Measurements from ENCODE around the gene TMEM263. TPM values are rescaled to one million over a fixed set of nuclear protein-coding genes. Genes with fewer than 3 reads are reported as not detected.
"Not testable (repeated sequence)": the region's sequence is repeated elsewhere in the genome, so short reads cannot be mapped to it uniquely, and the experiment has no call there.

Gene TMEM263
- total and polyA plus RNA-seq, 9 donors, result 17.2 to 55.7 (median 42.1) TPM

DNA sequence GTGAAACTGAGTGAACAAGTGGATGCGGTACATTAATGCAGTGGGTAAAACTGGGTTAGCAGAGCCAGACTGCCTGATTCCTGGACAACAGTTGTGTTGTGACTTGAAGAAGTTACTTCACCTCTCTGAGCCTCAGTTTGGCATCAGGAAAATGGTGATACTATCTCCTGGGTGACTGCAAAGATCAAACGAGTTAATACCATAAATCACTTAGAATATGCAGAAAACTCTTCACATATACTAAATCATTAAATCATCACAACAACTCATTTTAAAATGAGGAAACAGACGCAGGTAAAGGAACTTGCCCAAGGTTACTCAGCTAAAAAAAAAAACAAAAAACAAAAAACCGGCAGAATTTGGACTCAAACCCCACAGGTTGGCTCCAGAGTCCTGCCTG is 30.4 kb downstream of the TMEM263 start:
- DNase-seq, result no peak
- 21 to 25% (median 21%) methylated on average over 4 of the region's 4 CpGs for WGBS, 3 donors
- Histone ChIP-seq H3K27ac (peak overlapping the region in 1 of 2 donors; percentile 90), H3K9me3 (no peaks in the 10 kb centered on the region), H3K4me1 (ENCODE audit: insufficient read depth) (peaks cover 7% of the 10 kb centered on the region), H3K4me3 (peak overlapping the region; percentile 64), H3K27me3 (no peaks in the 10 kb centered on the region), H3K36me3 (no peaks in the 10 kb centered on the region)
- intact Hi-C loops (cut with DNase I), result loop anchor here in 3 of 4 donors (5.0 to 10.0 kb wide), 2 partner anchors 106 to 109 kb away; partner anchors contain the start of gene CRY1 (in 3 of the 3)
- TF ChIP-seq EP300 (IDR thresholded peaks at IDR 0.05), result no peak
- no peak for TF ChIP-seq CTCF (IDR thresholded peaks at IDR 0.05)
- no peak for TF ChIP-seq POLR2A (IDR thresholded peaks at IDR 0.05)

DNA sequence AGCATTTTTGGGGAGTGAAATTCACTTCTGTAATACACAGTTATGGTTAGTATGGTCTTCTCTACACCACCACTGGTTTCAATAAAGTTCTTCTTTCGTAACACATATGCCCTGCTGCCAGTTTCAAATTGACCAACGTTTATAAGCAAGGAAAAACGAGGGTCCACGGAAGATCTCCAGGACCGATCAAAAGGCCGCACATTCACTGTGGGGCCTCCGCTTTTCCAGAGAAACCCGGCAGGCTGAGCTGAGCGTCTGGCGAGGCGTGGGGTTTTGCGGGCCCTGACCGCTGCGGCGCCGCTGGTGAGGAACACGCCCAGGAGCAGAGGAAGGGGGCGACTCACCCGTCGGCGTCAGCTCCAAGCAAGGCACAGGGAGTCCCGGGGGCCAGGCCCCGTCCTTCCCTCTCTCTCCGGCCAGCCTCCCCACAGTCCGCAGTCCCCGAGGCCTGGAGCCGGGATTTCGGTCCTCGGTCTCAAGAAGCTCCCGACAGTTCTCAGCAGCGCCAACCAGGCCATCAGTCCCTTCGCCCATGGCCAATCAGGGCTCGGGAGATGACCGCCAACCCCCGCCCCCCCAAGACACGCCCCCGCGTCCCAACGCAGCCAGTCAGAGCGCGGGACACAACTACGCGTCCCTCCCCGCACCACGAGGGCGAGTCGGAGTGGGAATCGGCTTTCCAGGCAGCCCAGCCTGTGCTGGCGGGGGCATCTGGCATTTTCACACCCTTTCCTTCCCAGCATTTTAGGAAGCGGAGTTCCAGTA is 31.1 kb downstream of the TMEM263 start, which contains the start of gene MTERF2:
Gene MTERF2 (minus strand): TSS at position 522 of the 765 bp plus-strand sequence. CDS start 8,432 bp downstream, outside the sequence.
- WGBS, 3 donors, result 0% methylated on average over 45 to 50 of the region's 50 CpGs
- peak; percentile 90 to 93 (median 92) for DNase-seq
- intact Hi-C loops (cut with DNase I), result loop anchor here in 3 of 4 donors (5.0 to 10.0 kb wide), 2 partner anchors 105 to 108 kb away; partner anchors contain the start of gene CRY1 (in 3 of the 3)

GRCh38 chr12:106987846-106988245 is 32.1 kb downstream of the TMEM263 start:
- TF ChIP-seq CTCF (IDR thresholded peaks at IDR 0.05) (no peak), POLR2A (IDR thresholded peaks at IDR 0.05) (no peak), EP300 (IDR thresholded peaks at IDR 0.05) (no peak)
- Histone ChIP-seq H3K27ac (no peak overlapping the region), H3K4me3 (no peak overlapping the region), H3K36me3 (no peaks in the 10 kb centered on the region), H3K9me3 (no peaks in the 10 kb centered on the region), H3K4me1 (ENCODE audit: insufficient read depth) (peaks cover 7% of the 10 kb centered on the region), H3K27me3 (no peaks in the 10 kb centered on the region)
- no peak for DNase-seq
- 47 to 63% (median 51%) methylated on average over 6 of the region's 6 CpGs for WGBS, 3 donors
- intact Hi-C loops (cut with DNase I), result loop anchor here in 3 of 4 donors (5.0 to 10.0 kb wide), 2 partner anchors 104 to 107 kb away; partner anchors contain the start of gene CRY1 (in 3 of the 3)

More for the DNA sequence above, 31.1 kb downstream of the TMEM263 start, which contains the start of gene MTERF2:
- H3K4me3 ChIP-seq, result peak within 1 kb of the TSS; percentile 64
- TF ChIP-seq EP300 (IDR thresholded peaks at IDR 0.05) (peak; percentile 53), POLR2A (IDR thresholded peaks at IDR 0.05) (peak; percentile 71), CTCF (IDR thresholded peaks at IDR 0.05) (no peak)
- H3K36me3 ChIP-seq, result no peaks in the 10 kb centered on the region
- peak within 1 kb of the TSS; percentile 82 to 90 for H3K27ac ChIP-seq
- no peaks in the 10 kb centered on the region for H3K27me3 ChIP-seq
- H3K4me1 ChIP-seq (ENCODE audit: insufficient read depth), result peaks cover 7% of the 10 kb centered on the region
- no peaks in the 10 kb centered on the region for H3K9me3 ChIP-seq

DNA sequence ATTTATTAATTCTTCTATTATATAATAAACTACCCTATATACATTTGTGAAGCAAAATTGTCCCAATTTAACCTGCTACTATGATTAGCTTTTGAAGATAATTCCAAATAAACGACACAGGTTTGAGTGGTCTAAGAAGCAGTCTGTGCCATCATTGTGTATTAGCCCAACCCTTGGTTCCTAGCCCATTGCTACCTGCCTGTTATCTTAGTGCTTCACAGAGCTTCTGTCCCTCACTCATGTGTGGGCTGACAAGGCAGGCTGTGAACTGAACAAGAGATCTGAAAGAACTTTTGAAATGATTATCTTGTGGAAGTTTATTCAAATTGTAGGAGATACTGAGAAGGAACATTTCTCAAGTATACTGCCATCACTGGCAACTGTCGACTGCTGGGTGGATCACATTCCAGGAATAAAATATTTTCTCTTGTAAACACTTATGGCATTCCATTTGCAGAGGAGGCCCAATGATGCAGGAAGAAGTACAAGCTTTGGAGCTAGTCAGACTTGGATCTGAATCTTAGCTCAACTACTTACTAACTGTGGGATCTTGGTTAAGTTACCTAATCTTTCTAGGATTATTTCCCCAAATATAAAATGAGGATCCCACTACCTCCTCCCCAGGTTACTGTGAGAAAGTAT is 39.0 kb downstream of the TMEM263 start:
- H3K4me1 ChIP-seq (ENCODE audit: insufficient read depth), result no peaks in the 10 kb centered on the region
- intact Hi-C loops (cut with DNase I), result no loop called here
- no peak overlapping the region for H3K27ac ChIP-seq
- WGBS, 3 donors, result 33 to 42% (median 39%) methylated on average over 2 of the region's 2 CpGs
- no peak for TF ChIP-seq EP300 (IDR thresholded peaks at IDR 0.05)
- no peak for TF ChIP-seq POLR2A (IDR thresholded peaks at IDR 0.05)
- no peak for TF ChIP-seq CTCF (IDR thresholded peaks at IDR 0.05)
- H3K4me3 ChIP-seq, result no peak overlapping the region
- H3K36me3 ChIP-seq, result no peaks in the 10 kb centered on the region
- no peaks in the 10 kb centered on the region for H3K9me3 ChIP-seq
- no peaks in the 10 kb centered on the region for H3K27me3 ChIP-seq
- DNase-seq, result no peak

- 95 to 97% (median 97%) methylated on average over 5 of the region's 5 CpGs for WGBS, 3 donors
- H3K36me3 ChIP-seq; H3K4me1 ChIP-seq (ENCODE audit: insufficient read depth); DNase-seq; H3K9me3 ChIP-seq; H3K27me3 ChIP-seq; H3K27ac ChIP-seq; H3K4me3 ChIP-seq; intact Hi-C loops (cut with DNase I): not testable (repeated sequence)
Observed at GRCh38 chr12:106996102-106996501, 40.4 kb downstream of the TMEM263 start.

All from ovary (tissue), 9 donors.